Measurements from ENCODE around the gene MYO15A.

The MYO15A gene

GRCh38 chr17:18225121-18225641 lies 116.6 kb downstream of the MYO15A start, which contains the start of gene LLGL1:
LLGL1 (plus strand) TSS chr17:18225635; CDS start chr17:18225683, 48 bp downstream.
- TF ChIP-seq, protein P1, sequence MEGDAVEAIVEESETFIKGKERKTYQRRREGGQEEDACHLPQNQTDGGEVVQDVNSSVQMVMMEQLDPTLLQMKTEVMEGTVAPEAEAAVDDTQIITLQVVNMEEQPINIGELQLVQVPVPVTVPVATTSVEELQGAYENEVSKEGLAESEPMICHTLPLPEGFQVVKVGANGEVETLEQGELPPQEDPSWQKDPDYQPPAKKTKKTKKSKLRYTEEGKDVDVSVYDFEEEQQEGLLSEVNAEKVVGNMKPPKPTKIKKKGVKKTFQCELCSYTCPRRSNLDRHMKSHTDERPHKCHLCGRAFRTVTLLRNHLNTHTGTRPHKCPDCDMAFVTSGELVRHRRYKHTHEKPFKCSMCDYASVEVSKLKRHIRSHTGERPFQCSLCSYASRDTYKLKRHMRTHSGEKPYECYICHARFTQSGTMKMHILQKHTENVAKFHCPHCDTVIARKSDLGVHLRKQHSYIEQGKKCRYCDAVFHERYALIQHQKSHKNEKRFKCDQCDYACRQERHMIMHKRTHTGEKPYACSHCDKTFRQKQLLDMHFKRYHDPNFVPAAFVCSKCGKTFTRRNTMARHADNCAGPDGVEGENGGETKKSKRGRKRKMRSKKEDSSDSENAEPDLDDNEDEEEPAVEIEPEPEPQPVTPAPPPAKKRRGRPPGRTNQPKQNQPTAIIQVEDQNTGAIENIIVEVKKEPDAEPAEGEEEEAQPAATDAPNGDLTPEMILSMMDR (IDR thresholded peaks at IDR 0.05; ENCODE audit: unreplicated experiment in 3 of 3), result no peak
- Mint-ChIP-seq H3K27me3 (ENCODE audit: low read depth) (no peaks in the 10 kb centered on the region), H3K27ac (peak within 1 kb of the TSS; percentile 96 to 98 (median 98)), H3K4me1 (peaks cover 31% of the 10 kb centered on the region), H3K36me3 (ENCODE audit: low read depth) (no peaks in the 10 kb centered on the region), H3K4me3 (peak within 1 kb of the TSS; percentile 96 to 98 (median 97)), H3K9me3 (no peaks in the 10 kb centered on the region)

DNA sequence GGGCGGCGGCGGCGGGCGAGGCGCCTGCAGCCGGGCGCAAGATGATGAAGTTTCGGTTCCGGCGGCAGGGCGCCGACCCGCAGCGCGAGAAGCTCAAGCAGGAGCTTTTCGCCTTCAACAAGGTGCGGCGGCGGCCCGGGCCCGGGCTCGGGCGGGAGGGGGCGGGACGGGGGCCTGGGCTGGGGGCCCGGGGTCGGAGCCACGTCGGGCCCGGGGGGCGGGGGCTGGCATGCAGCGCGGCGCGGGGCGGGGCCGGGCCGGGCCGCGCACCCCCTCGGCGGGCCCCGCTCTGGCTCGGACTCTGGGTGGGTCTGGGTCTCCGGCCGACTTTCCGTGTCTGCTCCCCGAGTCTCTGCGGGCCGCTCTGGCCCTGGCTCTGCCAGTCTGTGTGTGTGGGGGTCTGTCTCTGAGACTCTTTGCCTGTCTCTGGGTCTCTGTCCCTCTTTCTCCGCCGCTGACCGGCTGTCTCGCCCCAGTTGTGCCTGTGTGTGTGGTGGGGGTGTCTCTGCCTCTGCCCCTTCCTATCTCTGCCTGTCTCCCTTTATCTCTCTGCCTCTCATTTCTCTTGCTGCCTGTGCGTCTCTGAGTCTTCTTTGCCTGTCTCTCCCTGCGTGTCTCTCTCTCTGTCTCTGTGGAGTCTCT lies 117.2 kb downstream of the MYO15A start:
- H3K36me3 Mint-ChIP-seq (ENCODE audit: low read depth), result no peaks in the 10 kb centered on the region
- peak overlapping the region; percentile 92 to 95 (median 94) for H3K27ac Mint-ChIP-seq
- TF ChIP-seq, protein P1 (IDR thresholded peaks at IDR 0.05; ENCODE audit: unreplicated experiment in 3 of 3), result no peak
- H3K27me3 Mint-ChIP-seq (ENCODE audit: low read depth), result no peaks in the 10 kb centered on the region
- no peaks in the 10 kb centered on the region for H3K9me3 Mint-ChIP-seq
- peak overlapping the region; percentile 96 to 98 (median 97) for H3K4me3 Mint-ChIP-seq
- peaks cover 31% of the 10 kb centered on the region for H3K4me1 Mint-ChIP-seq

- H3K4me1 Mint-ChIP-seq, result peaks cover 31% of the 10 kb centered on the region
- H3K27me3 Mint-ChIP-seq (ENCODE audit: low read depth), result no peaks in the 10 kb centered on the region
- peak overlapping the region; percentile 96 to 98 (median 97) for H3K4me3 Mint-ChIP-seq
- H3K9me3 Mint-ChIP-seq, result no peaks in the 10 kb centered on the region
- TF ChIP-seq, protein P1 (IDR thresholded peaks at IDR 0.05; ENCODE audit: unreplicated experiment in 3 of 3), result no peak
- no peaks in the 10 kb centered on the region for H3K36me3 Mint-ChIP-seq (ENCODE audit: low read depth)
- H3K27ac Mint-ChIP-seq, result peak overlapping the region; percentile 92 to 95 (median 94)
Measured at GRCh38 chr17:18226284-18226945, 117.9 kb downstream of the MYO15A start.

DNA sequence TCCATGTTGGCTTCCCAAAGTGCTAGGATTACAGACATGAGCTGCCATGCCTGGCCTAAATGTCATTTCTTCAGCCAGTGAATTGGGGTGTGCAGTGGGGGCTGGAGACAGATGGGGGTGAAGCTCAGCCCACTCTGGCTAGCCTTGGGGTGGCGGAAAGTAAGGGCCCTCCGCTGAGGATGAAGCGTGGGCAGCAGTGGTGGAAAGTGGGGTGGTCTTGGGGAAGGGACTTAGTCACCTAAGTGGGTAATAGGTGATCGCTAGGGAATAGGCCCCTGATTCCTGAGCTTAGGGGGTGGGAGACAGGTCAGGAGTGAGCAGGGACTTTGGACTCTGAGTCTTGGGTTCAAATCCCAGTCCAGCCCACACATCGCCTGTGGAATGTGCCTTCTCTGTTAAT lies 119.1 kb downstream of the MYO15A start:
- Mint-ChIP-seq H3K9me3 (no peaks in the 10 kb centered on the region), H3K4me3 (peak overlapping the region; percentile 22 to 71 (median 43)), H3K4me1 (peaks cover 31% of the 10 kb centered on the region), H3K36me3 (ENCODE audit: low read depth) (no peaks in the 10 kb centered on the region), H3K27me3 (ENCODE audit: low read depth) (no peaks in the 10 kb centered on the region), H3K27ac (peak overlapping the region in 2 of 3 experiments; percentile 27 to 92)
- TF ChIP-seq, protein P1 (IDR thresholded peaks at IDR 0.05; ENCODE audit: unreplicated experiment in 3 of 3), result no peak

- Mint-ChIP-seq H3K4me1 (peaks cover 31% of the 10 kb centered on the region), H3K9me3 (no peaks in the 10 kb centered on the region), H3K27ac (peak overlapping the region in 2 of 3 experiments; percentile 23 to 92), H3K4me3 (peak overlapping the region; percentile 43 to 71 (median 57)), H3K27me3 (ENCODE audit: low read depth) (no peaks in the 10 kb centered on the region), H3K36me3 (ENCODE audit: low read depth) (no peaks in the 10 kb centered on the region)
- TF ChIP-seq, protein P1 (IDR thresholded peaks at IDR 0.05; ENCODE audit: unreplicated experiment in 3 of 3), result no peak
Measured at GRCh38 chr17:18228176-18228682, 119.7 kb downstream of the MYO15A start.
